H9 (cell line): Measurements from ENCODE around the gene AMZ2. TPM values are rescaled to one million over a fixed set of nuclear protein-coding genes. Genes with fewer than 3 reads are reported as not detected.
"Not testable (repeated sequence)": the region's sequence is repeated elsewhere in the genome, so short reads cannot be mapped to it uniquely, and the experiment has no call there.

Source experiments
- DNase-seq: peaks from one replicate; pipeline ENCODE4 v3.0.0-alpha.2; 2017
- H2AFZ ChIP-seq: one replicate; pipeline ENCODE4 v1.6.1; 2013; ENCODE audit warnings: mild to moderate bottlenecking, low read length, control low read depth, moderate library complexity
- H2AK5ac ChIP-seq: 2 replicates; pipeline ENCODE4 v1.6.1; 2013; ENCODE audit warnings: low read length, control low read depth, mixed read lengths; ENCODE audit not compliant: insufficient read length
- H2BK120ac ChIP-seq: one replicate; pipeline ENCODE4 v1.6.1; 2013; ENCODE audit warnings: low read depth, mild to moderate bottlenecking, low read length, control low read depth, inconsistent platforms; ENCODE audit not compliant: poor library complexity, severe bottlenecking
- H2BK12ac ChIP-seq: 2 replicates; pipeline ENCODE4 v1.6.1; 2013; ENCODE audit warnings: low read length, control low read depth, mixed read lengths, low read depth; ENCODE audit not compliant: insufficient read length
- H2BK15ac ChIP-seq: 2 replicates; pipeline ENCODE4 v1.6.1; 2013; ENCODE audit warnings: low read depth, low read length, control low read depth
- H2BK20ac ChIP-seq: one replicate; pipeline ENCODE4 v1.6.1; 2013; ENCODE audit warnings: low read depth, mild to moderate bottlenecking, low read length, control low read depth, inconsistent platforms; ENCODE audit not compliant: poor library complexity, severe bottlenecking
- H2BK5ac ChIP-seq: 2 replicates; pipeline ENCODE4 v1.6.1; 2013; ENCODE audit warnings: low read length, control low read depth, mixed read lengths; ENCODE audit not compliant: insufficient read length
- H3K14ac ChIP-seq: 2 replicates; pipeline ENCODE4 v1.6.1; 2013; ENCODE audit warnings: low read length, control low read depth; ENCODE audit not compliant: insufficient read depth
- H3K18ac ChIP-seq: 2 replicates; pipeline ENCODE4 v1.6.1; 2013; ENCODE audit warnings: low read depth, mild to moderate bottlenecking, mixed read lengths, low read length, control low read depth; ENCODE audit not compliant: insufficient read length
- H3K23ac ChIP-seq: 2 replicates; pipeline ENCODE4 v1.6.1; 2013; ENCODE audit warnings: low read length, control low read depth, mixed read lengths, low read depth; ENCODE audit not compliant: insufficient read length
- H3K23me2 ChIP-seq: 2 replicates; pipeline ENCODE4 v1.6.1; 2013; ENCODE audit warnings: low read depth, mild to moderate bottlenecking, mixed read lengths, low read length, control low read depth; ENCODE audit not compliant: insufficient read length, poor library complexity, severe bottlenecking
- H3K27ac ChIP-seq: 2 replicates; pipeline ENCODE4 v1.5.1; 2013; ENCODE audit warnings: low read length, control low read depth, mixed read lengths, low read depth; ENCODE audit not compliant: insufficient read length
- H3K27me3 ChIP-seq: 2 replicates; pipeline ENCODE4 v1.6.1; 2013; ENCODE audit warnings: low read length, control low read depth, inconsistent platforms; ENCODE audit not compliant: insufficient read depth
- H3K4ac ChIP-seq: 2 replicates; pipeline ENCODE4 v1.6.1; 2013; ENCODE audit warnings: low read depth, mild to moderate bottlenecking, control low read depth, inconsistent platforms, low read length, moderate library complexity
- H3K4me1 ChIP-seq: 2 replicates; pipeline ENCODE4 v1.6.1; 2013; ENCODE audit warnings: low read length, control low read depth, inconsistent platforms; ENCODE audit not compliant: insufficient read depth
- H3K4me2 ChIP-seq: 2 replicates; pipeline ENCODE4 v1.6.1; 2013; ENCODE audit warnings: low read length, control low read depth, mixed read lengths; ENCODE audit not compliant: insufficient read length, insufficient read depth
- H3K56ac ChIP-seq: 2 replicates; pipeline ENCODE4 v1.6.1; 2013; ENCODE audit warnings: low read depth, mild to moderate bottlenecking, mixed read lengths, low read length, control low read depth; ENCODE audit not compliant: insufficient read length
- H3K79me1 ChIP-seq: 2 replicates; pipeline ENCODE4 v1.6.1; 2013; ENCODE audit warnings: low read depth, mild to moderate bottlenecking, moderate library complexity, low read length, control low read depth, inconsistent platforms; ENCODE audit not compliant: insufficient read depth, poor library complexity, severe bottlenecking
- H3K79me2 ChIP-seq: 2 replicates; pipeline ENCODE4 v1.6.1; 2013; ENCODE audit warnings: low read length, control low read depth, inconsistent platforms; ENCODE audit not compliant: insufficient read depth
- H3K9ac ChIP-seq: 2 replicates; pipeline ENCODE4 v1.6.1; 2013; ENCODE audit warnings: low read length, control low read depth, mixed read lengths; ENCODE audit not compliant: insufficient read length; ENCODE audit errors: extremely low read depth
- H3K9me3 ChIP-seq: one replicate; pipeline ENCODE4 v1.6.1; 2013; ENCODE audit warnings: low read depth, low read length, inconsistent platforms; ENCODE audit not compliant: control insufficient read depth
- H3T11ph ChIP-seq: one replicate; pipeline ENCODE4 v1.6.1; 2013; ENCODE audit warnings: mild to moderate bottlenecking, low read length, control low read depth, inconsistent platforms
- H4K20me1 ChIP-seq: one replicate; pipeline ENCODE4 v1.6.1; 2013; ENCODE audit not compliant: control insufficient read depth, insufficient read length, insufficient read depth
- H4K5ac ChIP-seq: 2 replicates; pipeline ENCODE4 v1.6.1; 2013; ENCODE audit warnings: low read depth, mild to moderate bottlenecking, mixed read lengths, low read length, control low read depth; ENCODE audit not compliant: insufficient read length
- H4K8ac ChIP-seq: replicated peaks from 2 replicates; pipeline ENCODE4 v1.6.1; 2013; ENCODE audit warnings: low read length, control low read depth, mixed read lengths, low read depth; ENCODE audit not compliant: insufficient read length
- H4K91ac ChIP-seq: 2 replicates; pipeline ENCODE4 v1.6.1; 2013; ENCODE audit warnings: low read depth, mild to moderate bottlenecking, moderate library complexity, mixed read lengths, low read length, control low read depth; ENCODE audit not compliant: insufficient read length
- H3K27ac Mint-ChIP-seq, 3 experiments: 2 replicates in 2 of 3; 3 replicates in 1 of 3; pipeline ENCODE4 v1.8.0; 2020 to 2021; ENCODE audit warnings: mixed read lengths in 3 of 3, mild to moderate bottlenecking in 1 of 3, moderate library complexity in 1 of 3
- H3K27me3 Mint-ChIP-seq: 2 replicates; pipeline ENCODE4 v1.8.0; 2021; ENCODE audit warnings: low read depth, mild to moderate bottlenecking, moderate library complexity, mixed read lengths
- H3K36me3 Mint-ChIP-seq, 3 experiments: 2 replicates in 2 of 3; 3 replicates in 1 of 3; pipeline ENCODE4 v1.8.0; 2020 to 2021; ENCODE audit warnings: low read depth in 3 of 3, mixed read lengths in 3 of 3; ENCODE audit not compliant: insufficient read depth in 1 of 3
- H3K4me1 Mint-ChIP-seq, 2 experiments: 2 replicates each; pipeline ENCODE4 v1.8.0; 2020; ENCODE audit warnings: mixed read lengths in 2 of 2
- H3K4me3 Mint-ChIP-seq, 2 experiments: 2 replicates in 1 of 2; 3 replicates in 1 of 2; pipeline ENCODE4 v1.8.0; 2020 to 2021; ENCODE audit warnings: mild to moderate bottlenecking in 2 of 2, mixed read lengths in 2 of 2, moderate library complexity in 1 of 2
- H3K9me3 Mint-ChIP-seq, 2 experiments: 2 replicates in 1 of 2; 3 replicates in 1 of 2; pipeline ENCODE4 v1.8.0; 2020; ENCODE audit warnings: mild to moderate bottlenecking in 2 of 2, mixed read lengths in 2 of 2, moderate library complexity in 1 of 2
- CTCF ChIP-seq: fragments of 200-600 bp; sonication (generic); conservative IDR thresholded peaks from 3 replicates; pipeline ENCODE4 v1.8.0; 2021; ENCODE audit warnings: antibody characterized with exemption, mild to moderate bottlenecking
- WGBS: extraction: QIAGEN DNeasy Blood & Tissue Kit; methylation state at CpG from one replicate; pipeline ENCODE4 v1.1.7; 2013; ENCODE audit warnings: missing lambda C conversion rate, low lambda C conversion rate, mixed read lengths; ENCODE audit not compliant: insufficient read length; ENCODE audit errors: extremely low coverage; 5-methylcytosine and 5-hydroxymethylcytosine counted together
- total RNA-seq: library from RNA; stranded (reverse); gene quantifications from 2 replicates; pipeline ENCODE4 v1.2.1, GENCODE V29; 2021

The AMZ2 gene
- total RNA-seq, 1 experiment from 2014 or later, result 82.6 TPM

DNA sequence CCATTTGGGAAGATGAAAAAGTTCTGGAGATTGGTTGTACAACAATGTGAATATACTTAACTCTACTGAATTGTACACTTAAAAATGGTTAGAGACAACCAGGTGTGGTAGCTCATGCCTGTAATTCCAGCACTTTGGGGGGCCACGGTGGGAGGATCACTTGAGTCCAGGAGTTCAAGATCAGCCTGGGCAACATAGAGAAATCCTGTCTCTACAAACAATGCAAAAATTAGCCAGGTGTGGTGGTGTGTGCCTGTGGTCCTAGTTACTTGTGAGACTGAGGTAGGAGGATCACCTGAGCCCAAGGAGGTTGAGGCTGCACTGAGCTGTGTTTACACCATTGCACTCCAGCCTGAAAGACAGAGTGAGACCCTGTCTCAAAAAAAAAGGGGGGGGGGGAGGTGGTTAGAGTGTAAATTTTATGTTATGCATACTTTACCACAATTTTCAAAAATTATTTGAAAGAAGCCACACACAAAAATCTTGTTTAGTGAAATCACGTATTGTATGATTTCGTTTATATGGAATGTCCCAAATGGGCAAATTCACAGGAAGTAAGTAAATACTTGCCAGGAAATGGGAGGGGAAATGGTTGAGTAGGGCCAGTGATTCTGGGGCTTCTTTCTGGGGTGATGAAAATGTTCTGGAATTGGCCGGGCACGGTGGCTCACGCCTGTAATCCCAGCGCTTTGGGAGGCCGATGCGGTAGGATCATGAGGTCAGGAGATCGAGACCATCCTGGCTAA, 37.1 kb upstream of the AMZ2 start:
- H4K8ac ChIP-seq, result no peak overlapping the region
- H3K79me2 ChIP-seq, result no peaks in the 10 kb centered on the region
- H2BK12ac ChIP-seq, result no peak overlapping the region
- H2BK20ac ChIP-seq, result no peak overlapping the region
- H3K9me3 ChIP-seq, result no peaks in the 10 kb centered on the region
- Mint-ChIP-seq H3K4me3 (no peak overlapping the region), H3K9me3 (no peaks in the 10 kb centered on the region), H3K27me3 (no peaks in the 10 kb centered on the region), H3K36me3 (peaks cover 8 to 33% (median 15%) of the 10 kb centered on the region in 3 experiments; a peak in 6 of 7 replicates), H3K27ac (no peak overlapping the region), H3K4me1 (peaks cover 8 to 10% of the 10 kb centered on the region in 2 experiments)
- H3K56ac ChIP-seq, result no peak overlapping the region
- H4K20me1 ChIP-seq, result no peaks in the 10 kb centered on the region
- no peaks in the 10 kb centered on the region for H3K27me3 ChIP-seq
- H2BK15ac ChIP-seq, result no peak overlapping the region
- H3K4me1 ChIP-seq, result no peaks in the 10 kb centered on the region
- H3K79me1 ChIP-seq, result no peaks in the 10 kb centered on the region
- no peak overlapping the region for H3K9ac ChIP-seq
- no peak overlapping the region for H2BK5ac ChIP-seq
- TF ChIP-seq CTCF, result no peak
- no peak overlapping the region for H3K4me2 ChIP-seq
- no peak overlapping the region for H2AFZ ChIP-seq
- no peak overlapping the region for H2AK5ac ChIP-seq
- H2BK120ac ChIP-seq, result no peak overlapping the region
- H3K14ac ChIP-seq, result no peak overlapping the region
- H3K4ac ChIP-seq, result no peak overlapping the region
- DNase-seq, result no peak
- no peak overlapping the region for H3K27ac ChIP-seq
- H3K23me2 ChIP-seq, result peaks cover 2% of the 10 kb centered on the region
- H3K18ac ChIP-seq, result no peak overlapping the region
- no CpG with 5 or more reads among the region's 10 CpGs for WGBS
- no peak overlapping the region for H3K23ac ChIP-seq
- no peak overlapping the region for H3T11ph ChIP-seq
- H4K5ac ChIP-seq, result no peak overlapping the region
- no peak overlapping the region for H4K91ac ChIP-seq

DNA sequence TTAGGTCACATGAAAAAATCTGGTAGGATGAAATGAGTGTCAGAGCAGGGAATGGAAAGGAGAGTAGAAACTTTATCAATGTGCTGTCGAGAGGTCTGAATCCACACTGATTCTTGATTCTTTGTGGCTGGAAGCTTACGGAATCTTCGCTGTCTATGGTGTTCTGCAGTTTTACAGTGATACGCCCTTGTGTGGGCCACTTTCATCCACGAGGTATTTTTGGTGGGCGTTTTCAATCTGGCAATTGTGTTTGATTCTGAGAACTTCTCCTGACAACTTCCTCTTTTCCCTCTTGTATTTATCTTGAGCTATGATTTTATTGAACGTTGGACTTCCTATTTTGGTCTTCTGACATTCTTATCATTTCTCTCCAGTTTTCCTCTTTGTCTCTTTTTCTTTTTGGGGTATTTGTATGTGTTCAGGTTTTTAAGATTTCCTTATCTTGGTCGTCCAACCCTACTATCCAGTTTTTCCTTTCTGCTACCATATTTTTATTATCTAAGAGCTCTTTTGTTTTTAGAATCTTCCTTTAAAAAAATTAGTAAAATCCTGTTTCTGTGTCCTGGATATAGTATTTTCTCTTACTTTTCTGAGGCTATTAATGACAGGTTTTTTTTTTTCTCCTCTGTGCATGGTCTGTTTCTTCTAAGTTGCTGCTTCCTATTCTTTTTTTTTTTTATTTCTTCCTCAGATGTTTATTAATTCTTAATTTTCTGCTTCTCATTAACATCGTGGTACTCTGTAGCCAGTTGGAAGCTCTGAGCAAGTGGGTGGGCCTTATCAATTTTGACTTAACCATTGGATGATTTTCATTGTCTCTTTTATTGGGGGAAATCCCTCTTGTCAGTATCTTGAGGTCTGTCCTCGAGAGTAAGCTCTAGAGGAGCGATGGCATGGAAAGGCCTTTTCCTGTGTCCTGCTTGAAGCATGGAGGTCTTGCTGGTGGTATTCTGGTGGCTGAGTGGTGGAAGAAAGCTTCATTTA, 34.1 kb upstream of the AMZ2 start:
- not testable (repeated sequence) for H2BK120ac ChIP-seq, H2BK15ac ChIP-seq, H3K27me3 ChIP-seq, H3K23ac ChIP-seq, H4K20me1 ChIP-seq, H2AK5ac ChIP-seq, H3K23me2 ChIP-seq, H3K14ac ChIP-seq, H3K4me2 ChIP-seq, H4K8ac ChIP-seq, H3K9me3 ChIP-seq, H3K4me3 Mint-ChIP-seq, H3K27me3 Mint-ChIP-seq, H3K56ac ChIP-seq, H3K27ac Mint-ChIP-seq, H2BK20ac ChIP-seq, H2BK5ac ChIP-seq, H3K18ac ChIP-seq, H3K79me2 ChIP-seq, H3K4me1 ChIP-seq, H2BK12ac ChIP-seq, H3T11ph ChIP-seq, DNase-seq, H3K9me3 Mint-ChIP-seq, H4K91ac ChIP-seq, H3K27ac ChIP-seq, H3K9ac ChIP-seq, H3K4me1 Mint-ChIP-seq, H2AFZ ChIP-seq, H3K79me1 ChIP-seq, H4K5ac ChIP-seq, H3K4ac ChIP-seq
- H3K36me3 Mint-ChIP-seq, result peaks cover 8 to 32% (median 9%) of the 10 kb centered on the region in 3 experiments; a peak in 6 of 7 replicates
- no CpG with 5 or more reads among the region's 11 CpGs for WGBS
